GM12878 (cell line): Measurements from ENCODE around the gene MYOCOS. TPM values are rescaled to one million over a fixed set of nuclear protein-coding genes. Genes with fewer than 3 reads are reported as not detected.

Experiments
- ATAC-seq: fragments of 200-7000 bp; cut with Tn5 transposase; 3 replicates; pipeline ENCODE4 v1.9.1; 2020; ENCODE audit warnings: mild to moderate bottlenecking, moderate library complexity
- BruUV-seq: library from RNA; stranded (reverse); fragments of 400-500 nt; replicated peaks from 2 replicates; lab custom pipeline; 2021; lab: Mats Ljungman, UMichigan
- CTCF ChIA-PET: fragments of 300-600 bp; sonication (Branson Sonifier 250); formaldehyde crosslinking; extraction: SDS; loops from one replicate; lab custom pipeline; 2021; ENCODE audit warnings: inconsistent platforms; lab: Yijun Ruan, JAX
- POLR2A ChIA-PET: fragments of 350-600 bp; formaldehyde crosslinking; extraction: SDS; loops from one replicate; lab custom pipeline; 2021; ENCODE audit warnings: inconsistent platforms; lab: Charles Lee
- RAD21 ChIA-PET: fragments of 300-600 bp; sonication (Branson Sonifier 250); formaldehyde crosslinking; loops from one replicate; lab custom pipeline; 2023; ENCODE audit warnings: antibody characterized with exemption; ENCODE audit not compliant: unreplicated experiment; lab: Charles Lee
- SMC1A ChIA-PET: fragments of 300-600 bp; sonication (Branson Sonifier 250); formaldehyde crosslinking; loops from one replicate; lab custom pipeline; 2023; ENCODE audit not compliant: unreplicated experiment, uncharacterized antibody; lab: Charles Lee
- DNase-seq: peaks from one replicate; pipeline ENCODE4 v3.0.0-alpha.2; 2011; ENCODE audit warnings: low read depth, low spot score
- FAIRE-seq: peaks from 3 replicates; lab custom pipeline; 2011; peaks lifted over from hg19 to GRCh38; lab: Jason Lieb, UNC
- H2AFZ ChIP-seq: 2 replicates; pipeline ENCODE4 v1.6.0; 2011; ENCODE audit warnings: low read depth, low read length, control low read depth; ENCODE audit not compliant: control insufficient read depth
- H3K27ac ChIP-seq: 2 replicates; pipeline ENCODE4 v1.5.1; 2011; ENCODE audit warnings: control low read depth; ENCODE audit not compliant: control insufficient read depth, insufficient read depth
- H3K27me3 ChIP-seq, 2 experiments: replicated peaks in 1 of 2; 2 replicates each; pipeline versions ENCODE4 v1.6.0 to v1.6.1; 2011; ENCODE audit warnings: low read length in 1 of 2; ENCODE audit not compliant: control insufficient read depth in 2 of 2, insufficient read depth in 2 of 2
- H3K36me3 ChIP-seq, 2 experiments: 2 replicates each; pipeline ENCODE4 v1.5.1; 2011; ENCODE audit warnings: low read length in 1 of 2; ENCODE audit not compliant: control insufficient read depth in 2 of 2, insufficient read depth in 2 of 2
- H3K4me1 ChIP-seq: 2 replicates; pipeline ENCODE4 v1.6.1; 2011; ENCODE audit warnings: mild to moderate bottlenecking, low read length, moderate library complexity, mixed read lengths; ENCODE audit not compliant: control insufficient read depth, insufficient read depth
- H3K4me2 ChIP-seq: 2 replicates; pipeline ENCODE4 v1.6.0; 2011; ENCODE audit warnings: control low read depth; ENCODE audit not compliant: control insufficient read depth, insufficient read depth
- H3K4me3 ChIP-seq: fragments of 200-600 bp; sonication (generic); 2 replicates; pipeline ENCODE4 v1.5.1; 2016
- H3K79me2 ChIP-seq: 2 replicates; pipeline ENCODE4 v1.6.0; 2011; ENCODE audit warnings: low read length; ENCODE audit not compliant: control insufficient read depth, insufficient read depth
- H3K9ac ChIP-seq: 2 replicates; pipeline ENCODE4 v1.8.0; 2011; ENCODE audit warnings: low read length, control low read depth, mixed read lengths; ENCODE audit not compliant: control insufficient read depth, insufficient read depth
- H3K9me3 ChIP-seq: replicated peaks from 3 replicates; pipeline ENCODE4 v1.5.1; 2011; ENCODE audit warnings: mild to moderate bottlenecking, low read length; ENCODE audit not compliant: control insufficient read depth, insufficient read depth
- H4K20me1 ChIP-seq: 2 replicates; pipeline ENCODE4 v1.6.0; 2011; ENCODE audit not compliant: control insufficient read depth, insufficient read depth
- BHLHE40 ChIP-seq, 2 experiments: fragments of 450-650 bp in 1 of 2; IDR thresholded peaks; 2 replicates each; pipeline ENCODE4 v1.6.1; 2011 to 2017; ENCODE audit warnings: low read depth in 2 of 2, borderline replicate concordance in 1 of 2, improper control_type of control experiment in 1 of 2, low read length in 1 of 2, mild to moderate bottlenecking in 1 of 2
- ZNF687 ChIP-seq: fragments of 450-650 bp; IDR thresholded peaks from 2 replicates; pipeline ENCODE4 v1.6.1; 2017; ENCODE audit warnings: mild to moderate bottlenecking, moderate library complexity
- ZSCAN29 ChIP-seq: fragments of 450-650 bp; IDR thresholded peaks from 2 replicates; pipeline ENCODE4 v1.6.1; 2017; ENCODE audit warnings: mild to moderate bottlenecking, moderate library complexity
- WGBS: methylation state at CpG from one replicate; pipeline ENCODE4 v1.1.6; 2016; ENCODE audit warnings: low lambda C conversion rate; ENCODE audit not compliant: insufficient replicate concordance, insufficient coverage; ENCODE audit errors: missing lambda C conversion rate; 5-methylcytosine and 5-hydroxymethylcytosine counted together
- in situ Hi-C: fragments of 300-500 bp; cut with MboI; formaldehyde crosslinking; loops from 9 replicates; pipeline ENCODE4 v1.14.3; 2018; ENCODE audit warnings: mixed read lengths
- intact Hi-C: fragments of 100-400 bp; cut with micrococcal nuclease; formaldehyde crosslinking; loops from one replicate; pipeline ENCODE4 v1.14.2; 2022; ENCODE audit not compliant: unreplicated experiment
- polyA plus RNA-seq, 11 experiments: library from polyadenylated mRNA; depleted of rRNA in 4 of 11; unstranded in 6 of 11; stranded (reverse) in 5 of 11; fragments of >200 nt; fragmentation: Nextera tagmentation in 4 of 11; fragmentation: Illumina TruSeq in 1 of 11; extraction: Ambion mirVana in 4 of 11; extraction: Trizol in 1 of 11; gene quantifications; 1 replicate in 1 of 11; 2 replicates in 10 of 11; pipeline versions ENCODE4 v1.2.1 to v1.2.3, GENCODE V29; 2011 to 2016; ENCODE audit warnings: inconsistent platforms in 2 of 11, missing spikeins in 2 of 11, low read depth in 1 of 11
- total RNA-seq, 4 experiments: library from RNA; depleted of rRNA in 3 of 4; stranded (reverse); fragments of >200 nt in 3 of 4; fragmentation: Illumina TruSeq in 1 of 4; extraction: Trizol in 1 of 4; gene quantifications; 2 replicates each; pipeline versions ENCODE4 v1.2.1 to v1.2.3, GENCODE V29; 2013 to 2021

MYOCOS gene
- total and polyA plus RNA-seq, 10 of the 15 experiments (the other 5 are each of a cell fraction or from before 2014, with no cell fraction given), result 0.12 to 0.24 (median 0.16) TPM; not detected in 4

- WGBS, result 100% methylated on average over 1 of the region's 1 CpG
- no peak overlapping the region for H3K4me2 ChIP-seq
- H3K9ac ChIP-seq, result no peak overlapping the region
- no peak for ATAC-seq
- ChIA-PET POLR2A (interaction anchor here (1.0 to 3.1 kb wide), 4 partner anchors 9 to 56 kb away, joined by 4 to 13 read pairs (median 8); no protein-coding TSS in a partner anchor), SMC1A (interaction anchor here (0.6 to 6.9 kb wide), 12 partner anchors 9 to 141 kb away, joined by 3 to 37 read pairs (median 4); partner anchors contain the start of genes MYOCOS and PRRC2C), CTCF (interaction anchor here (1.1 to 8.3 kb wide), 4 partner anchors 12 to 48 kb away, joined by 3 to 60 read pairs (median 11); no protein-coding TSS in a partner anchor), RAD21 (interaction anchor here (1.0 to 2.3 kb wide), 4 partner anchors 10 to 97 kb away, joined by 3 to 7 read pairs (median 4); no protein-coding TSS in a partner anchor)
- no TSS peak for BruUV-seq
- H3K4me1 ChIP-seq, result no peaks in the 10 kb centered on the region
- peaks cover 3 to 8% of the 10 kb centered on the region in 2 experiments for H3K36me3 ChIP-seq
- H3K9me3 ChIP-seq, result no peaks in the 10 kb centered on the region
- in situ Hi-C loops, result no loop called here
- H4K20me1 ChIP-seq, result no peaks in the 10 kb centered on the region
- no peak for FAIRE-seq
- no peaks in the 10 kb centered on the region for H3K27me3 ChIP-seq
- no peak for DNase-seq
- no peak overlapping the region for H3K27ac ChIP-seq
- no peaks in the 10 kb centered on the region for H3K79me2 ChIP-seq
- intact Hi-C loops, result no loop called here
- no peak overlapping the region for H2AFZ ChIP-seq
- no peak for TF ChIP-seq ZSCAN29
- TF ChIP-seq ZNF687, result no peak
- TF ChIP-seq BHLHE40 (IDR thresholded peaks at IDR 0.05; ENCODE audit: borderline replicate concordance in 1 of 2, low read depth in 2 of 2, low read length in 1 of 2), result no peak
- H3K4me3 ChIP-seq, result no peak overlapping the region
These were observed 24.8 kb upstream of the MYOCOS start for GRCh38 chr1:171597203-171597602.
